ENCODE measurements around the gene OGN.

Gene OGN

DNA sequence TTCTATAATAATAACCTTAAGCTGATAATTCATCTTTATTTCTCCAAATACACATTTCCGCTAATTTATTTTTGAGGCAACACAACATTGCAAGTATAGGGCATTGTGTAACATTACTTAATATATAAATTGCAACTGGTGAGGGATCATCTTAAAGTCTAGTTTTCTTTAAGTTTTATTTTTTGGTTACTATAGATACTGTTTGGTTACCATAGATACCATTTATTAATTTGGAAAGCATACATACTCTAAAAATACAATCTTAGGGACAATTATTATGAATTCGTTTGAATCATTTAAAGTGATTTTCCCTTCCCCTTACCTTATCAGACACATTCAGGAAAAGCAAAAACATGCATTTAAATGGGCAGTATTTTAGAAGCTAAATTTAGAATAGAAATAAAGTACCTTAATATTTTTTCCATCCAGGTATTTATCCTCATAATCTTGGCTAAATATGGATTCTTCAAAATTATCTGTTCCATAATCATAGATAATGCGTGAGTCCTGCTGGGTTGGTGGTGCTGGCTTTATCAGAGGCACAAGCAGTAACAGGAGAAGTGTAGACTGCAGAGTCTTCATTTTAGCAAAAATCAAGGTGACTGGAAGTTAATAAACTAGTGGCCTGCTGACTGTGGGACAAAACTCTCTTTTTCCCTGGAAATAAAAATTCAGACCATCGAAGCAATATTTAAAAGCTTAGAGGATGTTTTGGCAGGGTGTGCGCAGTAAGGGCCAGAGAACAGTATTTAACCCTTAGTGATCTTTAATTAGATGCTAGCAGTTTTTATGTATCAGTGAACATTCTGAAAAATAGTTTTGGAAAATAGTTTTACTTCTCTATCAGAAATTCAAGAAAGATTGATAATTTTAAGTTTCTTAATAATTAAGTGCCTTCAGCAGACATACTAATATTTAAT lies 1.3 kb downstream of the OGN start:
- no peak for DNase-seq

DNA sequence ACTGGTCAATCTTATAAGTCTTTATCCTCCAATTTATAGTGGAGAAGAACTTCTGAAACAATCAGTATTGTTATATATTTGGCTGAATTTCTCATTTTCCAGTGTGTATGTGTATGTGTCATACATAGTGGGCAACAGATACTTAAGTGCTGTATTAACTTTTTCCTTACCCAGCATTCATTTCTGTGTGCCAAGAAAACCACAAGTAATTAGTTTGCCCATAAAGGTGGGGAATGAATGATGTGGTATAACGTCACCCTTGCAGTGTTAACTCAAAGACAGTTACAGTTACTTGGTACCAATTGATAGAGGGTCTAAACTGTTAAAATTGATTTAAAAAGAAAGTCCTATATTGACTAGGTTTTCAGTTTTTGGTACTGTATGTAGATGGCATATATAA lies 2.0 kb downstream of the OGN start:
- DNase-seq: no peak

- no peak for DNase-seq
Observed at GRCh38 chr9:92397853-92398252, 6.5 kb downstream of the OGN start.

GRCh38 chr9:92395617-92396016 lies 8.8 kb downstream of the OGN start:
- no peak for DNase-seq

DNA sequence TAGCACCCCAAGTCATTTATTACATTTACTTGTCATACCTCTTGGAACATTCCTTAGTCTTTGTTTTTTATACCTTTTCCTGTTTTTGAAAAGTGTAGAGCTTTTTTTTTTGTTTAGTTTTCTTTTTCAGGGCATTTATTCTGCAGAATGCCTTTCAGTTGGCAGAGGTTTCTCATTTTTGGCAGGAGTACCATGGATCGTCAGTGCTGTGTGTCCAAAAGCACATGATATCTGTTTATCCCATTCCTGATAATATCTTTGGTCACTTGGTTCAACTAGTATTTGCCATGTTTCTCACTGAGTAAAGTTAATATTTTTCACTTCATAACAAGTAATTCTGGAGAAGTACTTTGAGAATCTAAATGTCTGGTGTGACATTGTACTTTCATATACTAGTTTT lies 10.7 kb downstream of the OGN start:
- no peak for DNase-seq

GRCh38 chr9:92392690-92393089 lies 11.7 kb downstream of the OGN start:
- DNase-seq: no peak

DNA sequence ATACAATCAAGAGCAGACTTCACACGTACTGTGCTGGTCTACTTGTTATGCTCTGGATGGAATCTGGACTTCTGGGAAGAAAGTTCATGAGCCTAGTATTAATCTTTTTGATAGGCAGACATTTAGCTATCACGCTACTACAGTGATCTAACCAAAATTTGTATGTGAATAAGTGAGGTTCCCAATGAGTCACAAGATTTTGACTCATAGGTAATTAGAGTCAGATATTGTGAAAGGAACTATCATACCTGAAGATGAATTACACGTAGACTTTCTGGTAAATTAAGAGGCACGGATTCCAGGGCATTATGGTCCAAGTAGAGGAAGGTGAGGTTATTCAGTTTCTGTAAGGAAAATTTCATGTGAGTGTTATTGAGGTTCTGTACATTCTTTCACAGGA lies 18.4 kb downstream of the OGN start:
- DNase-seq: no peak

GRCh38 chr9:92385477-92385876 lies 18.9 kb downstream of the OGN start:
- DNase-seq: no peak

DNA sequence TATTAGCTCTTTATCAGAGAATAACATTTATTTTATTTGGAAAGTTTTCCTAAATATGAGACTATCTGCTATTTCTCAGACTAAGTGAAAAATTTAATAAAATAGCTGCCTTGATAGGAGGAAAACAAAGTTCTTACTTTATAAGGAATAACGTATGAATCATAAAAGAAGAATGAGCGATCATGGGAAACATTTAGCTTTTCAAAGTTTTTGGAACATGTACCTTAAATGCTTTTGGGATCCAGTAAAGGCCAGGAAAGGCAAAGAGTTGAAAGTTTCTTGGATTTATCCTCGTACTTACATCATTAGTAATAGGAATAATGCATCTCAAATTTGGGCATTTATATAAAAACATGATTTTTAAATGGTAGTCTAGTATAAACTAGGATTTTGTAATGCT lies 19.4 kb downstream of the OGN start:
- DNase-seq: no peak

GRCh38 chr9:92384375-92384774 lies 20.0 kb downstream of the OGN start:
- no peak for DNase-seq

GRCh38 chr9:92381775-92382174 lies 22.6 kb downstream of the OGN start:
- no peak for DNase-seq

DNA sequence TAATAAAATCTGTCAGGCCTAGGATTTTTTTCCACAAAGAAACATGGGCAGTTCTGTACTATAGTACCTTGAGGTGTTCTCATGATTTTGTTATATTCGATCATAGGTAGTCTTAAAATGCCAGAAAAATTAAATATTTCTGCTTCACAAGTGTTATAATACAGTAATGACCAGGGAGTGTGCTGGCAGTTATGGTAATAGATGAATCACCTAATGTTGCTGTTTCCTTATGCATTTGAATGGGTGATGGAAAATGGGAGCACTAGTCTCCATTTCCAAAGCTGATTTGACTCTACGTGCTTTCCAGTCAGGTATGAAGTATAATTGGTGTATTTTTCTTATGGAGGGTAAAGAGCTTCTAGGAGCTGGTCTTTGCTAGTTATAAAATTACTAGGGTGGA lies 23.8 kb downstream of the OGN start:
- DNase-seq: no peak

GRCh38 chr9:92378865-92379560 lies 25.4 kb downstream of the OGN start:
- no peak for DNase-seq

- no peak for DNase-seq
Observed at GRCh38 chr9:92377876-92378275, 26.5 kb downstream of the OGN start.

GRCh38 chr9:92373167-92373566 lies 31.2 kb downstream of the OGN start:
- no peak for DNase-seq

- DNase-seq: no peak
Observed at GRCh38 chr9:92369075-92369474, 35.3 kb downstream of the OGN start.

DNA sequence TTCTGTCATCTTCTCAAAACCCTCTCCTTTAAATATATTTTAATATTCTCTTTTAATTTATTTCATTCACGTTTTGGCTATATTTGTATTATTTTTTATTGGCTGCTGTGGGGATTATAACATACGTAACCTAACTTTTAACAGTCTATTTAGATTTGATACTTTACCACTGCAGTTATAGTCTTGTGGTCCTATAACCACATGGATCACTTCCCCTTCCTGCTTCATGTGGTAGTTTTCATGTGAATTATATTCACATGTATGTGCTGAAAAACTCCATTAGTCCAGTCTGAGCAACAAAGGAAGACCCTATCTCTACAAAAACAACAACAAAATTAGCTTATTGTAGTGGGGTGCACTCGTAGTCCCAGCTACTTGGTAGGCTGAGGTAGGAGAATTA lies 44.3 kb downstream of the OGN start:
- no peak for DNase-seq

- no peak for DNase-seq
Observed at GRCh38 chr9:92359394-92359995, 44.9 kb downstream of the OGN start.

- DNase-seq: no peak
Observed at GRCh38 chr9:92353051-92353450, 51.3 kb downstream of the OGN start.

DNA sequence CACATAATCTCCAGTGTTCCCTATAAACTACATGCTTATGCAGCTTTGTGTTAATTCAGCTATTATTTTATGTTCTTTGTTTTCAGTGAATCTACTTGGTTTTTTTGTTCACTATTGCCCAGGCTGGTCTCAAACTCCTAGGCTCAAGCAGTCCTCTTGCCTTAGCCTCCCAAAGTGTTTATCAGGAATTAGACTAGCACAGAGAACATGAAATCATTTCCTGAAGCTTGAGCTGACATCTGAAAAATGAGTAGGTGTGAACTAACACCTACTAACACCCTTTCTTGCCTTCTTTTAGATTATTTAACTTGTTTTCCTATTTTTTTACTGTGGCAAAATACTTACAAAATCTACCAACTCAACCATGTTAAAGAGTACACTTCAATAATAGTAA lies 53.6 kb downstream of the OGN start:
- DNase-seq: no peak

GRCh38 chr9:92349771-92350739 lies 54.3 kb downstream of the OGN start:
- DNase-seq: no peak

DNA sequence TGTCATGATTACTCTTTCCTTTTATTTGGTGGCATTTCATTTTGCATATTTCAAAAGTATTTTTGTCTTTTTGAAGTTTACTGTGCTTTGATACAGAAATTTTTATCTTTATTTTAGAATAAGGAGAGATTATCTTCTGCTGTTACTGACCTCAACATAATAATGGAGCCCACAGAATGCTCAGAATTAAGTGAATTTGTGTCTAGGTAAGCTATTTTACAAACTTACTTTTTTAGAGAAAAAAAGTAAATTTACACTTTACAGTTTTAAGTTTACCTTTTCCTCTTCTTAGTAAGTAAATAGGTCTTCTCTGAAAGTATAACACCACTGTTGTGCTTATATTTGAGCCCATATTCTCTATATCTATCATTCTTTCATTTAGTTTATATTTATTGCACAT lies 58.8 kb downstream of the OGN start:
- DNase-seq: no peak
